Measurements from ENCODE around the gene MSH6.

MSH6 gene, protein sequence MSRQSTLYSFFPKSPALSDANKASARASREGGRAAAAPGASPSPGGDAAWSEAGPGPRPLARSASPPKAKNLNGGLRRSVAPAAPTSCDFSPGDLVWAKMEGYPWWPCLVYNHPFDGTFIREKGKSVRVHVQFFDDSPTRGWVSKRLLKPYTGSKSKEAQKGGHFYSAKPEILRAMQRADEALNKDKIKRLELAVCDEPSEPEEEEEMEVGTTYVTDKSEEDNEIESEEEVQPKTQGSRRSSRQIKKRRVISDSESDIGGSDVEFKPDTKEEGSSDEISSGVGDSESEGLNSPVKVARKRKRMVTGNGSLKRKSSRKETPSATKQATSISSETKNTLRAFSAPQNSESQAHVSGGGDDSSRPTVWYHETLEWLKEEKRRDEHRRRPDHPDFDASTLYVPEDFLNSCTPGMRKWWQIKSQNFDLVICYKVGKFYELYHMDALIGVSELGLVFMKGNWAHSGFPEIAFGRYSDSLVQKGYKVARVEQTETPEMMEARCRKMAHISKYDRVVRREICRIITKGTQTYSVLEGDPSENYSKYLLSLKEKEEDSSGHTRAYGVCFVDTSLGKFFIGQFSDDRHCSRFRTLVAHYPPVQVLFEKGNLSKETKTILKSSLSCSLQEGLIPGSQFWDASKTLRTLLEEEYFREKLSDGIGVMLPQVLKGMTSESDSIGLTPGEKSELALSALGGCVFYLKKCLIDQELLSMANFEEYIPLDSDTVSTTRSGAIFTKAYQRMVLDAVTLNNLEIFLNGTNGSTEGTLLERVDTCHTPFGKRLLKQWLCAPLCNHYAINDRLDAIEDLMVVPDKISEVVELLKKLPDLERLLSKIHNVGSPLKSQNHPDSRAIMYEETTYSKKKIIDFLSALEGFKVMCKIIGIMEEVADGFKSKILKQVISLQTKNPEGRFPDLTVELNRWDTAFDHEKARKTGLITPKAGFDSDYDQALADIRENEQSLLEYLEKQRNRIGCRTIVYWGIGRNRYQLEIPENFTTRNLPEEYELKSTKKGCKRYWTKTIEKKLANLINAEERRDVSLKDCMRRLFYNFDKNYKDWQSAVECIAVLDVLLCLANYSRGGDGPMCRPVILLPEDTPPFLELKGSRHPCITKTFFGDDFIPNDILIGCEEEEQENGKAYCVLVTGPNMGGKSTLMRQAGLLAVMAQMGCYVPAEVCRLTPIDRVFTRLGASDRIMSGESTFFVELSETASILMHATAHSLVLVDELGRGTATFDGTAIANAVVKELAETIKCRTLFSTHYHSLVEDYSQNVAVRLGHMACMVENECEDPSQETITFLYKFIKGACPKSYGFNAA (N-terminal part only)

DNA sequence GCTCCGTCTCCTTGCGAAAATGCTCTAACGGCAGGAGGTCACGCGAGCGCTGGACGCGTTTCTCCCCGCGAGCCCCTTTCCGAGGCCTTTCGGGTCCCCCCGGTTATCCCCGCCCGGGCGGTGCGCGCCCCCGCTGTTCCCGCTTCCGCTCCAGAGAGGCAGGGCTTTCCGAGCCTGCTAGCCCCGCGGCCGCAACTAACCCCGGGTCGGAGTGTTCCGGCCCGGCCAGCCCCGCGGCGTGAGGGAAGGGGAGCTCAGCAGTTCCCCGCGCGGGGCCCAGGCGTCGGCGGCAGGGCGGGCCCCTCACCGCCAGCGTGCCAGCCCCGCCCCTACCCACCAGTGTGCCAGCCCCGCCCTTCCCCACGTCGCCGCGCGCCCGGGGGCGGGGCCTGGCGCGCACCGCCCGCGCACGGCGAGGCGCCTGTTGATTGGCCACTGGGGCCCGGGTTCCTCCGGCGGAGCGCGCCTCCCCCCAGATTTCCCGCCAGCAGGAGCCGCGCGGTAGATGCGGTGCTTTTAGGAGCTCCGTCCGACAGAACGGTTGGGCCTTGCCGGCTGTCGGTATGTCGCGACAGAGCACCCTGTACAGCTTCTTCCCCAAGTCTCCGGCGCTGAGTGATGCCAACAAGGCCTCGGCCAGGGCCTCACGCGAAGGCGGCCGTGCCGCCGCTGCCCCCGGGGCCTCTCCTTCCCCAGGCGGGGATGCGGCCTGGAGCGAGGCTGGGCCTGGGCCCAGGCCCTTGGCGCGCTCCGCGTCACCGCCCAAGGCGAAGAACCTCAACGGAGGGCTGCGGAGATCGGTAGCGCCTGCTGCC lies at the start of gene MSH6:
Gene MSH6, plus strand, starts transcription at position 475 of the 815 bp plus-strand sequence. Its CDS starts 89 bp downstream, at position 564.
- DNase-seq, result peak; percentile 94

DNA sequence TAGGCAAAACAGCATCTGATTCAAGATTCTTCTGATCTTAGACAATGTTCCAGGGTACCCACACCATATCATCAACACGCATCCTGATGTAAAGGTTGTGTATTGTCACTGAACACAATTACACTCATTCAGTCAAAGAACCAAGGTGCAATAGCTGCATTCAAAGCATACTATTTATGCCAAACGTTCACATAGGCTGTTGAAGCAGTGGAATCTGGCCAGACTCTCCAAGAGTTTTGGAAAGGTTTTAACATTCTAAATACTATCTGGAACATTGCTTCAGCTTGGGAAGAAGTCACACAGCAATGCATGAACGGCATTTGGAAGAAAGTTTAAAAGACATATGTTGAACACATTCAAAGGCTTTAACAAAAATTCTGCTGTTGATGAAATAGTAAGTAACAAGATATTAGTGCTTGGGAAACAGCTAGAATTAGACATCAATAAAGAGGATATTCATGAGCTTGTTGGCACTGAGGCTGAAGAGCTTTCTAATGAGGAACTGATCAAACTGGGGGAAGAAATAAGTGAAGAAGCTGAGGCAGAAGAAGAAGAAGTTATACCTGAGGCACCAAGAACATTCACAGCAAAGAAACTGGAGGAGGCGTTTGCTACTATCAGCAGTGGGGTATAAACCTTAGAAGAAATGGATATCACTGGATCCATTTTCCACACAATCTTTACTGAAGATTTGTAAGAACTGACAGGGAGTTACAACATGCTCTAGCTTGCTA lies 47.6 kb upstream of the MSH6 start:
- no peak for DNase-seq

DNA sequence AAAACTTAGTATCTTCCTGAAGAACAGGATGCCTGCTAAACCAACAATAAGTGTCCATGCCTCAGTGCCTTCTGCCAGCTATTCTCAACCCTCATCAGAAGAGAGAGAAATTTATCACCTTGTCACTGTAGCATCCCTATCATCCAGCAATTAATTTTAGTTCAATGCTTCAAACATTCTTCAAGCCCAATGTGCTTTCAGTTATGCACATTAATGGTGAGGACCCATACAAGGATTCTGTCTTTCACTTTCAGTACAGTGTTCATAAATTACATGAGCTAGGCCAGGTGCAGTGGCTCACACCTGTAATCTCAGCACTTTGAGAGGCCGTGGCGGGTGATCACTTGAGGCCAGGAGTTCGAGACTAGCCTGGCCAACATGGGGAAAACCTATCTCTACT lies 47.0 kb upstream of the MSH6 start:
- peak; percentile 26 for DNase-seq

DNA sequence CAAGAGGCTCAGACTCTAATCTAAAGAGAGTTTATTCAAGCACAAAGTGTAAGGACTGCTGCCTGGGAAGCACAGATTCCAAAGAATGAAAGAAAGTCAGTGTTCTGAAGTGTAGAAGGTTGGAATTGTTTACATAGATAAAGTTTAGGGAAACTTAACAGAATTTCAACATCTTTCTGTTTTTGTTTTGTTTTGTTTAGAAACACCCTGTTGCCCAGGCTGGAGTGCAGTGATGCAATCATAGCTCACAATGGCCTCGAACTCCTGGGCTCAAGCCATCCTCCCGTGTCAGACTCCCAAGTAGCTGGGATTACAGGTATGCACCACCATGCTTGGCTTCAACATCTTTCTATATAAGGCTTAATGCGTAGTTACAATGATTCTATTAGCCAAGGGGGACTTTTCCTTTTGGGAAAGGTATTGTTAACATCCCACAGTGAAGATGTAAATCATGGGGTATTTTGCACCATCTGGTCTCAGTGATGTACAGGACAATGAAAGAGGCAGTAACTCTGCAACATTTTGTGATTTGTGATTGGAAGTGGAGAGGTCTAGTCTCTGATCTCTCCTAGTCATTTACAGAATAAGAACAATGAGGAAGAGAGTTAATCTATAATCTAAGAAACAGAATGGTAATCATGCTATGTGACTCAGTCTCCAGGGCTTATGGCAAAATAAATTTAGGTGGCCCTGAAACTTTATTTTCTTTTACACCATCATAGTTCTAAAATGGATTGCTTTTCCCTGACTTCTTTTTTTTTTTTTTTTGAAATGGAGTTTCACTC lies 45.6 kb upstream of the MSH6 start:
- DNase-seq, result no peak

DNA sequence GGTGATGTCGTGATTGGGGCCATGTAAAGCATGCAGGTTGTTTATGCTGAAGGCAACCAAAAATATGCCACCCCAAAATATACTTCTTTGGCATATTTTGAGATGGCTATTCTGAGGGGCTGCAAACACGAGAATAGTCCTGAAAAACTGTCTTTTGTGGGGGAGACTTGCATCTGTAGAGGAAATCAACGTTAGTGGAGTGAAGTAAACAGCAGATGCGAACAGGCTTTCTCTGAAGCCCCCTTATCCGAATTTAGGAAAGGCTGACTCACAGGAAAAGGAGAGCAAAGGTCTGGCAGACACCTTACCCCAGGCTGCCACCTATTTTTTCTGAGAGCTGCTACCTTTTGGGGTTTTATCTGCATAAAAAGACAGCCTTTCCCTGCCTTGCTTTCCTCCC lies 44.6 kb upstream of the MSH6 start:
- DNase-seq, result no peak

DNA sequence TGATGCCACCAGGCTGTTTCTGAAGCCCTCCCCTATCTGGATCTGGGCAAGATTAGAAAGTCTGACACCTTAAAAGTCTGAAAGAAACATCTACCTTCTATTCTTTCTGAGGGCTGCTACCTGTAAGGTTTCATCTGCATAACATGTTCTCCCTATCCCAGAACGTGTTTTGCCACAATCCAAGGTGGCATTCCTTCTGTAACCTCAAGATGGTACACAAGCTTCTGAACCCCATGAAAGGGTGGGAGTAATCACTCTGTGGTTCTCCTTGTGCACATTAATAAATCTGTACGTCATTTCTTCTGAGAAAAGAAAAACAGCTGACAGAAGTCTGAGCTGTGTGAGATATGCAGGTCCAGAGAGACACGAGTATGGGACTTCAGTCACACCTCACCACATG lies 41.8 kb upstream of the MSH6 start:
- DNase-seq, result no peak

DNA sequence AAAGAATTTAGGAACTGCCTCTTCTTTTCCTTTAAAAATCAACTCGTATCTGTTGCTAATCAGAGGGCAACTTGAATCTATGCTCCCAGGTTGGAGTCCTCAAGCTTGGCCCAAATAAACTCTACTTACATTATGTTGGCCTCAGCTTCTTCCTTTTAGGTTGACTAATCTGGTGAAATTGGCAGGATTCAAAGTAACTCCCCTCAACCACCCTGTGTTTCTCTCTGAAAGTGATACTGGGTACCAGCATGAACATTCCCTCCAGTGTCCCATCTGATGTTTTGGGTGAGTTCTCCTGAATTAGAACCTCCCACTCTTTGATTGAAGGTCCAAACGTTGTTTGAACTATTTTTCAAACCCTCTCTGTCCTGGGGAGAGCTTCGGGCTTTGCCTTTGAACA lies 41.3 kb upstream of the MSH6 start:
- DNase-seq, result no peak

DNA sequence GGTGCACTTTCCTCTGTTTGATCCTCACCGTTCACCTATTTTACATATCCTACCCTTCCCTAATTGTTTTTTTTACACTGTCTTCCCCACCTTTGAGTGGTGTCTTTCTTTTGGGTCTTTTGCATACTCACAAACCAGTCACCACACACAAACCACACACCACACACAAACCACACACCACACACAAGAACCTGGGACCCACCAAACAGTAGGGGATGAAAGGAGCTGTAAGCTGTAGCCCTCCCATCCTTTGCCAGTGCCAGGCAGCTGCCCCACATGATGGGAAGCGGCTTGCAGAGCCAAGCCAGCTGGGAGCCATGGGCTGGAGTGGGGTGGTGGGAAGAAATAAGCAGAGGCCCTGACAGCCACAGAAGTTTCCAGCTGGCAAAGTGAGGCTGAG lies 38.9 kb upstream of the MSH6 start:
- no peak for DNase-seq

DNA sequence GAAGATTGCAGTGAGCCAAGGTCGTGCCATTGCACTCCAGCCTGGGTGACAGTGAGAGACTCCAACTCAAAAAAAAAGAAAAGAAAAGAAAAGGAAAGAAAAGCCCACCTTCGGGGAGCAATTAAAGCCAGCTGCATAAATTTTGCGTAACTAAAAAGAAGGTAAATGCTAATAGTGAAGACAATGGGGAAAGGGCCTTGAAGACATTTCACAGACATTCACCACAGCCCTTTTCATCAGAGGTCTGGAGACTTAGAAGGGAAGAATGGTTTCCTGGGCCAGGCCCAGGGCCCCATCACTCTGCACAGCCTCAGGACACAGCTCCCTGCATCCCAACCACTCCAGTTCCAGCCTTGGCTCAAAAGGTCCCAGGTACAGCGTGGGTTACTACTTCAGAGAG lies 35.1 kb upstream of the MSH6 start:
- DNase-seq, result no peak

DNA sequence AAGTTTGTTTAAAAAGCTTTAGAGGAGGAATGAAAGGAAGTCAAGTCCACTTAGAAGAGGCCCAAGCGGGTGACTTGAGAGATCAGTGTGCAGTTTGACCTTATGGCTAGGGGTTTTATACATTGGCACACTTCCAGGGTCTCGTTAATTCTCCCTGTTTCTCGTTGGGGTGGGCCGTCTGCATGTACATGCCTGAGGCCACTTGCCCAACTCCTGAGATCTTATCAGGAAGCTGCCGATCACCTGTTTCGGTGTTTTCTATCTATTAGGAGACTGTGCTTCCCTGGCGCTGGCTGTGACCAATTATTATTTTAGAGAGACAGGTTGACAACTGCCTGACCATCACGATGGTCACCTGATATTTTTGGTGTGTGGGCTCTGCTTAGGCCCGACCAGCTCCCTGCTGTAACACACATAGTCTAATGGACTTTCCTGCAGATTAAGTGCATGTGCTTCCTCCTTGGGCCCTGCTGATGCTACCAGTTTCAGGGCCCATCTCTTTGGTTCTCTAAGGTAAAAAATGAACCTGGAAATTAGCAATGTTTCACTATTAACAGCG lies 31.0 kb upstream of the MSH6 start:
- DNase-seq, result no peak

DNA sequence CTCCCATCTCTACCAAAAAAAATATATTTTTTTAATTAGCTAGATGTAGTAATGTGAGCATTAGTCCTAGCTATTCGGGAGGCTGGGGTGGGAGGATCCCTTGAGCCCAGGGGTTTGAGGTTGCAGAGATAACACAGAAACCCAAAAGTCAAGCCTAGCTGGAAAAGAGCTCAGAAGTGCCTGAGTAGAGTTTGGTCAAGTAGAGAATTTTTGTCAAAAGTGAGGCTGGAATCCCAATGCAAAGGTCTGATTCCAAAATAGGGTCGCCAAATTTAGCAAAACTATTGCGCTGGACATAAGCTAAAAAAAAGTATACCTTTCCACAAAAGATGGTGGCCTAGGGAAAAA lies 15.5 kb upstream of the MSH6 start:
- no peak for DNase-seq

DNA sequence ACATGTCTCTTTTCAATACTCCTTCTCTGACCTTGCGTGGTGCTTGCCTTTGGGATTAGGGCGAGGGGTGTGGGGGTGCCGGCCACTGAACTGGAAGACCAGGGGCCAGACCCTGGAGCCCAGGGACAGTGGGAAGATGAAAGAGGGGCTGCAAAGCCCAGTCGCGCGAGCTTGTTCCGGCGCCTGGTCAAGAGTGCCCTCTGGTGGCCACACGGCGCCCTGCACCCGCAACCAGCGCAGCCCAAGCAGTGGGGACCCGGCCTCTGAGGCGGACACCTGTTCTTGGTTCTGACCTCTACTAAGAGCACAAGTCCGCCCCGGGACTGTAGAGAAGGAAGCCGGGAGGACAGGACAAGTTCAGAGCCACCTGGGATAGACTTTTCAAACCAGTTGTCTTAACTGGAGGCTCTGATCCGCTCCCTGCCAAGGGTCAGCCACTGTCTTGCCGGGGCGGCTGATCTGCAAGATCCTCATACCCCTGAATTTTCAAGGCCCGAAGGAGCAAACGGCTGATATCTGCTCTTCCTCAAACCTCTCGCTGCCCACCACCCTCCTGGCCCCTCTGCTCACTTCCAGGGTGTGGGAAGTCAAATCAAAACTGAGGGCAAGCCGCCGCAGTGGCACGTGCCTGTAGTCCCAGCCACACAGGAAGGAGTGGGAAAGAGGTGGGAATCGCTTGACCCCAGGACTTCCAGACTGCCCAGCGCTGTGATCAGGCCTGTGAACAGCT lies 14.9 kb upstream of the MSH6 start:
- DNase-seq, result peak; percentile 54

DNA sequence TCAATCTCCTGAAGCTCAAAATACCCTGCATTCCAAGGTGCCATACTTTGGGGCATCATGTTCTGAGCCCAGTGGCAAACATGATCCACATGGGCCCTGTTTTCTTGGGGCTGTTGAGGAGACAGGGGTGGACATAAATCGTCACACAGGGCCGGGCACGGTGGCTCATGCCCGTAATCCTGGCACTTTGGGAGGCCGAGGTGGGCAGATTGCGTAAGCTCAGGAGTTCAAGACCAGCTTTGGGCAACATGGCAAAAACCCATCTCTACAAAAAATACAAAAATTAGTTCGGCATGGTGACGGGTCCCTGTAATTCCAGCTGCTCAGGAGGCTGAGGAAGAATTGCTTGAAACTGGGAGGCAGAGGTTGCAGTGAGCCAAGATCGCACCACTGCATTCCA lies 13.6 kb upstream of the MSH6 start:
- DNase-seq, result no peak

DNA sequence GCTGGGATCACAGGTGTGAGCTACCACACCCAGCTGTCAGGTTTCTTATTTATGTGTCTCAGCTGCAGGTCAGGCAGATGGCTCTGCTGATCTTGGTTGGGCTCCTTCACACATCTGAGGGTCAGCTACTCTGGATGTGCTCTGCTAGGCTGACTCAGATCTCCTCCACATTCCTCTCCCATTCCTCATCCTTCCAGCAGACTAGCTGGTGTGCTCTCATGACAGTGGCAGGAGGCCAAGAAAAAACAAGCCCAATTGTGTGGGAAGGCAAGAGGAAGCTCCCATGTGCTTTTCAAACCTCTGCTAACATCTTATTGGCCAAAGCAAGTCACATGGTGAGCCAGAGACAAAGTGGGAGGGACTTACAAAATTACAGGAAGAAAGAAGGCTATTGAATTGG lies 11.7 kb upstream of the MSH6 start:
- peak; percentile 21 for DNase-seq

DNA sequence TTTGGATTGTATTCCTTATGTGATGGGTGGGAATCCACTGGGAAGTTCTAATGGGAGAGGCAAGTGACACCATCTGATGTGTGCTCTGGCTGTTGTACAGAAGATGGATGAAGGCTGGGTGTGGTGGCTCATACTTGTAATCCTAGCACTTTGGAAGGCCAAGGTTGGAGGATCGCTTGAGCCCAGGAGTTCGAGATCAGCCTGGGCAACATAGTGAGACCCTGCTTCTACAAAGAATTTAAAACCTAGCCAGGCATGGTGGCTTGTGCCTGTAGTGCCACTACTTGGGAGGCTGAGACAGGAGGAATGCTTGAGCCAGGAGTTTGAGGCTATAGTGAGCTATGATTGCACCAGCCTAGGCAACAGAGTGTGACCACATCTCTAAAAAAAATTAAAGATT lies 10.6 kb upstream of the MSH6 start:
- no peak for DNase-seq

DNA sequence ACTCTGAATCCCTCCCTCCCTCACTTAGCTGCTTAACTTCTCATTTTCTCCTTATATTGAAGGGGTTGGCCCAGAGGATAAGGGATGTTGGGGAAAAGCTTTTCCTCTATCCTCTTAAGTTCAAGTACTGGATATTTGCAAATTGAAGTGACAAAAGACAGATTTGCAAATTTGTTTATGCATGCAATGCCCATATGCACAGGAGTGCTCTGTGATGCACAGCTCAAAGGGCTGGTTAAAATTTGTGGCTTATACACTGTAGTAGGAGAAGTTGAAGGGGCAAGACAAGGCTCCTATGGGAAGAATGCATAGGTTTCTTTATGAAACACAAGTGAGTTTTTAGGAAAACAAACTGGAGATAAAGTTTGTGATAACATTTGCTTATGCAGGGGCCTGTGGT lies 8.4 kb upstream of the MSH6 start:
- DNase-seq, result no peak

DNA sequence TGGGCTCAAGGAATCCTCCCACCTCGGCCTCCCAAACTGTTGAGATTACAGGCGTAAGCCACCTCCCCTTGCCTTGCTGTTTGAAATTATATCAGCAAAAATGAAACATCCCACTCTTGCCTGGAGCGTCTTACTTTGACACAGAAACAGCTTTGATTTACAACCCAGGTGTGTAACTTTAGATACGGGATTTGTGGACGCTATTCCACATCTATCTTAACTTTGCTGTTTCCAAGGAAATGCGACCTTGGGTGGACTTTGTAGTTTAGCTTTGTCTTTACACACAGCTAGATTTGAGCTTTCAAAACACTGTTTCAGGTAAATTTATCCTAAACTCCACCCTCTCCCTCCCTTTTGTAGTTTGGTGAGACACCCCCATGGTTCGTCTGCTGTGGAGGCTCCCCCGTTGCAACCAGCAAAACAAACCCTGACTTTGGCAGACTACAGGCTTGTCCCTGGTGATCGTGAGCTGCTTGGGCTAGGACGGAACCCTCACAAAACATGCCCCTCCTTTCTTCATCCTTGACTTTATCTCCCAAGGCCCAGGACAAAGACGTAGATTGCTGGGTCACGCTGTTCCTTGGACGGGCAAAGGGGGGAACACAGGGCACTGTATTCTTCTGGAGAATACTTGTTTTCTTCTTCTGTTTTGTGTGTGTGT lies 5.5 kb upstream of the MSH6 start:
- no peak for DNase-seq

DNA sequence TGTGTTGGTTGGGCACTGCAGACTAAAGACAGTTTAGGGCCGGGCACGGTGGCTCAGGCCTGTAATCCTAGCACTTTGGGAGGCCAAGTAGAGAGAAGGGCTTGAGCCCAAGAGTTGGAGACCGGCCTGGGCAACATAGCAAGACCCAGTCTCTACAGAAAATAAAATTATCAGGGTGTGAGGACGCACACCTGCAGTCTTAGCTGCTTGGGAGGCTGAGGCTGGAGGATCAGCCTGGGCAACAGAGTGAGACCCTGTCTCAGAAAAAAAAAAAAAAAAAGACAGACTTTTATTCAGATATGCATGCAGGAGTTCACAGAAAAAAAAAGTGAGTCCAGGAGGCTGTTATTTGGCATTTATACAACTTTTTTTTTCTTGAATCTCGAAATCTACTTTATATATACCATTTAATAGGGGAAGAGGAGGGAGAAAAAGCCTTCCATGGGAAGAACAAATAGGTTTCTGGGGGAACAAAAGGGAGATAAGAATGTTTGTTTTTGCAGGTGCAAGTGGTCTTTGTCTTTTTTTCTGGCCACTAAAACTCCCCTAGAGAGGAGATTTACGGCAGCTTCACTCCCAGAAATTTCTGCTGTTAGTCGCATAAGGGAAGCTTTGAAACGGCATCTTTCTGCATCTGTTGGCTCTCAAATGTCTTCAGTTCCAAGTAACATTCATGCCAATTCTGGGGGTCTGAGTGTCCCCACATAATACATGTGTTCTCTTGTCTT lies 4.1 kb upstream of the MSH6 start:
- DNase-seq, result no peak

DNA sequence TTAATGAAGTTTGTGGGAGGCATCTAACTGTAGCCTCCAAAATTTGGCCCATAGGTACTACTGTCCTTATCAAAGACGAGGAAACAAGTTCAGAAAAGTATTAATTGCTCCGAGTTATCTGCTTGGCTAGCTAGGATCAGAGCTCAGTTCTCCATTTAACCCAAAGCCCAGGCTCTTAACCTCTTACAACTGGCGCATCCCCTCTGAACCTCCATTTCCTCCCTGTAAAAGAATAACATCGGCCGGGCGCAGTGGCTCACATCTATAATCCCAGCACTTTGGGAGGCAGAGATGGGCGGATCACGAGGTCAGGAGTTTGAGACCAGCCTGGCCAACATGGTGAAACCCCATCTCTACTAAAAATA lies 3.5 kb upstream of the MSH6 start:
- no peak for DNase-seq

Data from RPMI8226 (cell line).